Raji (cell line): Measurements from ENCODE around the gene CAB39L.
A peak's percentile ranks its signal among the peaks of the same experiment; 100 is the strongest.

Experiments used
- POLR2A ChIP-seq: IDR thresholded peaks from 2 replicates; pipeline ENCODE4 v1.6.1; 2011; ENCODE audit warnings: low read depth, low read length, control low read depth; ENCODE audit not compliant: insufficient read depth

The CAB39L gene

GRCh38 chr13:49418206-49418605 lies 25.7 kb downstream of the CAB39L start:
- TF ChIP-seq POLR2A = no peak

DNA sequence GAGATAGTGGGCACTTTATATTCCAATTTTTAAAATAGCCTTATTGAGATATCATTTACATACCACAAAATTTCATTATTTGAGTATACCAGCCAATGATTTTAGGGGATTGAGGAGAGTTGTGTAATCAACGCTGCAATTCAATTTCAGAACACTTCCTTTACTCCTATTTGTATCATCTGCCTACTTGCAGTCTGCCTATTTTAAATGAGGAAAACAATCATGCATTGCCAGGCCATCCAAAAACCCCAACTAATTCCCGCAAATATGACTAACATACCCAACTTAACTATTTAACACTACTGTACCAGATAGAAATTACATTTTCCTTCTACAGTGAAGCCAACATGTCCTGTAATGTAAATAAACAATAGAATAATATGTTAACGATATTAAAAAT lies 26.7 kb downstream of the CAB39L start:
- TF ChIP-seq POLR2A = no peak

DNA sequence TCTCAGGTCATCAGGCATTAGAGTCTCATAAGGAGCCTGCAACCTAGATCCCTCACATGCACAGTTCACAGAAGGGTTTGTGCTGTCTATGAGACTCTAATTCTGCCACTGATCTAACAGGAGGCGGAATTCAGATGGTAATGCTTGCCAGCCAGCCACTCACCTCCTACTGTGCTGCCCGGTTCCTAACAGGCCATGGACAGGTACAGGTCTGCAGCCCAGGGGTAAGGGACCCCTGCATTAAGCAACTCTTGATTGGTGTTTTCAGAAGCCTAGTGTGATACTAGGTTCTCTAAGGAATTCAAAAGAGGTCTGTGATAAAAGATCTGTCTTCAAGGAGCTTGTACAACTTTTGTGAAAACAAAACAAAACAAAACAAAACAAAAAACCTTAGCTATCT lies 31.1 kb downstream of the CAB39L start:
- TF ChIP-seq POLR2A = no peak

GRCh38 chr13:49411353-49411752 lies 32.5 kb downstream of the CAB39L start:
- TF ChIP-seq POLR2A = no peak

- TF ChIP-seq POLR2A = no peak
Observed at GRCh38 chr13:49410477-49410876, 33.4 kb downstream of the CAB39L start.

DNA sequence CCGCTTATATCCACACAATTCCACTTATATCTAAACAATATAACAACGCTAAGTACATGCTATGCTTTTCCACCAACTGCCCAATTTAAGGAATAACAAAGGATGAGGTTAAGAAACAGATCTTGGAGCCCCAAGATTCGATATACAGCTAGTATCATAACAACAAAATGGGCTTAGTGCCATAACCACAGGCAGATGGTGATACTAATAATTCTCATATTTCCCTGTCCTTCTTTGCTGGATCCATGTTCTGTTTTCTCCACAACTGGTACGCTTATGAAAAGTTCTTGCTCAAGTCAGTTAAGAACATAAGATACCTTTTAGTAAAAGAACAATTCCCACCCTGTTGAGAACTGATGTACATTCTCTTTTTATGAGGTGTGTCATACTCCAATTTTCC lies 33.9 kb downstream of the CAB39L start:
- no peak for TF ChIP-seq POLR2A

- no peak for TF ChIP-seq POLR2A
Observed at GRCh38 chr13:49409008-49409407, 34.9 kb downstream of the CAB39L start.

GRCh38 chr13:49407936-49408335 lies 35.9 kb downstream of the CAB39L start:
- TF ChIP-seq POLR2A = no peak

DNA sequence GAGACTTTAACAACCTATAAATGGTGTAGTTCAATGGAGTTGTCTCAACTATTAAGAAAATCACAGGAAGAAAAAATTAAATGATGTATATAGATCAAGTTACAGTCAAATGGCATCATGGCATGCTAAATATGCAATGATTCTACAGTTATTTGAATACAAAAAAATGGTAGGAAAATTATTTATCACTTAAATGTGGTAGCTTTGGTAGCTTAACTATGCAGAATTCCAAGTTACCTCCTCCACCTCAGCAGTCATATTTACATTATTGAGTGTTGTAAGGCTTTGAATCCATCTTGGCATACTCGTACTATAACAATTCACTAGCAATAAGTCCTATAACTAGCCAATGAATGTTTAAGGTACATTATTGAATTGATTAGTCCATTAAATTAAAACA lies 36.8 kb downstream of the CAB39L start:
- no peak for TF ChIP-seq POLR2A

- no peak for TF ChIP-seq POLR2A
Observed at GRCh38 chr13:49404703-49405020, 39.2 kb downstream of the CAB39L start.

DNA sequence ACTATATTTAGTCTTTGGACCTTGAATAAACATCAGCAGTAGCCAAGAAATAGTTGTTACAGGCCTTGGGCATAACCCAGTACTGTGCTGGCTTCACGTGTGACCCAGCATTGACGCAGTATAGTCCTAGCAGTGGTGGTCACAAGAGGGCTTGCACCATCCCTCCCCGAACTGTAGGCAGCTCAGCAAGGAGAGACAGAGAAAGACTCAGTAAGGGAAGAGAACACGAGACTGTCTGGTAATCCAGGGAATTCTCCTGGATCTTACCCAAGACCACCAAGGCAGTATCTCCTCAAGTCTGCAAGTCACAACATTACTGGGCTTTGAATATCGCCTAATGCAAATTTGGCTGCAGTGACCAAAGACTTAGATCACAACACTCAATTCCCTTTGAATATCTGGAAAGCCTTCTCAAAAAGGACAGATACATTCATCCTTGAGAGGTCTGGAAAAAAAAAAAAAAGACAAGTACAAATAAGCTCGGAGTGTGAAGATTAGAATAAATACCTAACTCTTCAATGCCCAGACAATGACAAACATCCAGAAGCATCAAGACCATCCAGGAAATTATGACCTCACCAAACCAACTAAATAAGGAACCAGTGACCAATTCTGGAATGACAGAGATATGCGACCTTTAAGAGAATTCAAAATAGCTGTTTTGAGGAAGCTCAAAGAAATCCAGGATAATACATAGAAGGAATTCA lies 39.7 kb downstream of the CAB39L start:
- TF ChIP-seq POLR2A = no peak

- TF ChIP-seq POLR2A = peak; percentile 87
Observed at GRCh38 chr13:49400755-49401659, 42.9 kb downstream of the CAB39L start.

GRCh38 chr13:49399801-49400472 lies 43.9 kb downstream of the CAB39L start:
- no peak for TF ChIP-seq POLR2A

DNA sequence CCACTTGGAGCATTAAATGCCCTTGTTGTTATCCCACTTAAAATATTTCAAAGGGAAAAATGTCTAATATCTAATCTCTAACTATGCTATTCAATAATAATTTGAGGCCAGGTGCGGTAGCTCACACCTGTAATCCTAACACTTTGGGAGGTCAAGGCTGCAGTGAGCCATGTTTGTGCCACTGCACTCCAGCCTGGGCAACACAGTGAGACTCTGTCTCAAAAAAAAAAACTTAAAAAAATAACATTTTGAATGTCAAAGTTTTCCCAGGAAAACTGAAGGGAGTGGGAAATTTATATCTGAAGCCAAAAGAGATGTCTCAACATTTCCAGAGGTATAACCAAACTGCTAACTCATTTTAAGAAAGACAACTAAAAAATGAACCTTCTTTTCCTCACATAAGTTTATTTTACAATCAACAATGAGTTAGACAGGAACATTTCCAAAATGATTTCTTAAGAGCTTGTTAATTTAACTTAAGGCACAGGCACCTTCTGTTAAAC lies 47.9 kb downstream of the CAB39L start:
- no peak for TF ChIP-seq POLR2A

DNA sequence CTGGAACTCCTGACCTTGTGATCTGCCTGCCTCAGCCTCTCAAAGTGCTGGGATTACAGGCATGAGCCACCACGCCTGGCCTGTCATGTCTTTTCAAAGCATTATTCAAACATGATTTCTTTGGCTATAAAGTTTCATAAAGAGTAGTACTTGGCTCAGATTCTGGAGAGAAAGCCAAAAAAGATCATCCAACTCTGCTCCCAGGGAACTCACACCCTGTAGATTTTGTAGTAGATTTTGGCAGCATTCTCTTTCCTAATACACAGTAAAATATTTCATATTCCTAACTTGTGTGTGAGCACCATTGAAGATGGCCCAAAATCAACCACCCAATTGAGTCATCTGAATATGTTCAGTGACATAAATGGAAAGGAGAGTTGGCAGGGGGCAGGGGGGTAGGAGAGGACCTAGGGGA lies 48.4 kb downstream of the CAB39L start:
- TF ChIP-seq POLR2A = no peak
